ENCODE results near the gene CCDC93.

The CCDC93 gene

DNA sequence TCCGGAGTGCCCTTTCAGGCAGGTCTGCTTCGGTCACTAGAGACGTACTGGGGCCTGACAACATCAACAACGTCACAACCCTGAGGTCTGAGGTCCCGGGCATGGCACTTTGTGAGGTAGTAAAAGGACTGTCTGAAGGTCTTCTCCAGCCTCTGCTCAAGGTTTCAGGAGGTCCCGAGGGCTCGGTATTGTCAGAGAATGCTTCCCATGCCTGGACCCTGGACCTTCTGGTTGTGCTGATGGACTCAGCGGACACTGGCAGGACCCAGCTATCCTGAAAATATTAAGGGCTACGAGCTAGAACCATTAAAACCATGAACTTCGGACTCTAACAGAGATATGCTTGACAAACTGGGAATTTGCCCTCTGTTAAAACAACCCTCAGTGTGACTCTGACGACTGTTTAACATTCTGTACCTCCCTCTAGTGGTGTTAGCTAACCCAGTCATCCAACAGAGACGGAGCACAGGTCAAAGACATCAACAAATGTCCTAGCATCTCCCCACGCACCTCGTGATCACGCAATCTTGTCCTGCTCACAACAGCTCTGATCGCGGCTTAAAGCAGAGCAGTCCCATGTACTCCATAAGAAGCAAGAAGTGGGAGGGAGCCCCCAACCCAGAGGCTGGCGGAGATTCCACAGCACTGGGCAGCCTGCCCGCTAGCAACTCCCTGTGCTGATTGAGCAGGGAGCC lies 96.5 kb downstream of the CCDC93 start:
- no peak for DNase-seq (ENCODE audit: low spot score)

DNA sequence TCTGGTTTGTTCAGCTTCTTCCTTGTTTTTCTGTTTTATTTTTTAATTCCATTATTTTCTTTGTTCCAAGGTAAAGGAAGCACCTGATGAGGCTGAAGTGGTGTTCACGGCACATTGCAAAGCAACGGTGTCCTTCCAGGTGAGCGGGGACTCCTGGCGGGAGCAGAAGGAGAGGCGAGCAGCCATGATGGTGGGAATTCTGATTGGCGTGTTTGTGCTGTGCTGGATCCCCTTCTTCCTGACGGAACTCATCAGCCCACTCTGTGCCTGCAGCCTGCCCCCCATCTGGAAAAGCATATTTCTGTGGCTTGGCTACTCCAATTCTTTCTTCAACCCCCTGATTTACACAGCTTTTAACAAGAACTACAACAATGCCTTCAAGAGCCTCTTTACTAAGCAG lies 110.9 kb downstream of the CCDC93 start:
- DNase-seq (ENCODE audit: low spot score), result no peak

DNA sequence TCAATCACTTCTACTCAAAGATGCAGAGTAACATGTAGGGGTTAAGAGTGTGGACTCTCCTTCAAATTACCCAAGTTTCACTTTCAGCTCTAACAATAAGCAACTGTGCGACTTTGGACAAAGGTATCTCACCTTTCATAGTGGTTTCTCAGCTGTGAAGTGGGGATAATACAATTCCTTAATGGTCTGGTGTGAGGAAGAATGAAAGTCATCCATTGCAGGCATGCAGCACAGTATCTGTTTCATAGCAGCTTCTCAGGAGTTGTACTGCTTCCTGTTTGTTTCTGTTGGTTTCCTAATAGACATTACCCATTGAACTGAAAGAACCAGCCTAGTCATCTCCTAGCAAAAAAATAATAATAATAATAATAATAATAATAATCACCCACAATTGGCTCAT lies 125.0 kb downstream of the CCDC93 start:
- no peak for DNase-seq (ENCODE audit: low spot score)

DNA sequence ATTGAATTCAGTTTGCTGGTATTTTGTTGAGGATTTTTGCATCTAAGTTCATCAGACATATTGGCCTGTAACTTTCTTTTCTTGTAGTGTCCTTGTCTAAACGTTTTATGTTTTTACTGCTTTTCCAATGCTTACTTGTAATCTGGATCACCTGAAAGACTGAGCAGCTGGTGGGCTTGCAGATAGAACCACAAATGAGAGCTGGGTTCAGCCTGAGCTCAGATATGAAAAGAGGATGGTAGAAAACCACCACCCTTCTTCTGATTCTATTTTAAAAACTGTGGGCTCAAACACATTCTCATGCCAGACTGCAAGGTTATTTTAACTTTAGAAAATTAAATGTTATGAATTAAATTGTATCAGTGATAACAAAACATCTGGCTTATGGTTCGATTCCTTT lies 128.6 kb downstream of the CCDC93 start:
- DNase-seq (ENCODE audit: low spot score), result no peak

DNA sequence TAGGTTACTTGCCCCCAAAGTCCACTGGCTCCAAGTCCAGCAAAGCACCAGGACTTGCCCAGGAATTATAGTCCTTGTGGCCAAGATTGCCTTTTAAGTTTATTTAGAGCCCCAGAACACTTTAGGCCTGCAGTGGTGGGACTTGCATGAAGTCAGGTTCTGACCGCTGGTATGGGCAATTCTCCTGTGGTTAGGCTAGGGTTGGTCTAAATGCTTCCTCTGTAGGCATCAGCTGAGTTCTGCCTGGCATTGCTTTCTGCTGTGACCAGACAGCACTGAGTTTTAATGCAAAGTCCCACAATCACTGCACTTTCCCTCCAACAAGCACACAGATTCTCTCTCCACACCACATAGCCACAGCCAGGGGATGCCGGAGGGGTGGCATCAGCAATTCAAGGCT lies 134.9 kb downstream of the CCDC93 start:
- DNase-seq (ENCODE audit: low spot score), result no peak

DNA sequence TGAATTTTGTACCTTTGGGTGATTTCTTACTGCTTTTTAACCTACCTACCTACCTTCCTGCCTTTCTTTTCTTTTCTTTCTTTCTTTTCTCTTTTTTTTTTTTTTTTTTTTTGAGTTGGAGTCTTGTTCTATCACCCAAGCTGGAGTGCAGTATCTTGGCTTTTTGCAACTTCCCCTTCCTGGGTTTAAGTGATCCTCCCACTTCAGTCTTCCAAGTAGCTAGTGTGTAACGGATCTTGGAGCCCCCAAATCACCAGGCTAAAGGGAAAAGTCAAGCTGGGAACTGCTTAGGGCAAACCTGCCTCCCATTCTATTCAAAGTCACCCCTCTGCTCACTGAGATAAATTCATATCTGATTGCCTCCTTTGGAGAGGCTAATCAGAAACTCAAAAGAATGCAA lies 138.1 kb downstream of the CCDC93 start:
- DNase-seq (ENCODE audit: low spot score), result no peak
